ENCODE results near the gene FBN2. TPM values are rescaled to one million over a fixed set of nuclear protein-coding genes. Genes with fewer than 3 reads are reported as not detected.

The FBN2 gene
- polyA plus RNA-seq (2013, experiment 1 of 2; ENCODE audit: insufficient read length): 254 TPM
- polyA plus RNA-seq (2013, experiment 2 of 2; ENCODE audit: insufficient read length): 229 TPM

- DNase-seq: no peak
These were observed at the start of gene FBN2 for GRCh38 chr5:128538000-128538249. TSS of gene FBN2 (minus strand) at chr5:128538245. CDS start at chr5:128537603, 642 bp downstream.

- DNase-seq: no peak
These were observed 49.2 kb upstream of the FBN2 start for GRCh38 chr5:128587275-128587674.

- peak; percentile 32 for DNase-seq
These were observed 48.8 kb upstream of the FBN2 start for GRCh38 chr5:128586848-128587247.

- peak; percentile 31 for DNase-seq
These were observed 41.6 kb upstream of the FBN2 start for GRCh38 chr5:128579639-128580038.

GRCh38 chr5:128579093-128579492 lies 41.0 kb upstream of the FBN2 start:
- DNase-seq: peak; percentile 90

GRCh38 chr5:128574041-128574440 lies 36.0 kb upstream of the FBN2 start:
- peak; percentile 55 for DNase-seq

GRCh38 chr5:128572930-128573319 lies 34.9 kb upstream of the FBN2 start:
- DNase-seq: peak; percentile 77

GRCh38 chr5:128572051-128572929 lies 34.2 kb upstream of the FBN2 start:
- DNase-seq: peak; percentile 89

- DNase-seq: no peak
These were observed 28.1 kb upstream of the FBN2 start for GRCh38 chr5:128566178-128566577.

- peak; percentile 54 for DNase-seq
These were observed 21.6 kb upstream of the FBN2 start for GRCh38 chr5:128559300-128560297.

- no peak for DNase-seq
These were observed 15.7 kb upstream of the FBN2 start for GRCh38 chr5:128553747-128554146.

GRCh38 chr5:128551476-128551875 lies 13.4 kb upstream of the FBN2 start:
- peak; percentile 71 for DNase-seq

- no peak for DNase-seq
These were observed 11.5 kb upstream of the FBN2 start for GRCh38 chr5:128549496-128549895.

- DNase-seq: no peak
These were observed 8.7 kb upstream of the FBN2 start for GRCh38 chr5:128546658-128547281.

- DNase-seq: no peak
These were observed 3.3 kb upstream of the FBN2 start for GRCh38 chr5:128541385-128541784.

GRCh38 chr5:128539038-128539429 lies 989 bp upstream of the FBN2 start:
- DNase-seq: peak; percentile 42

GRCh38 chr5:128538250-128539037 lies 399 bp upstream of the FBN2 start:
- DNase-seq: peak; percentile 97

GRCh38 chr5:128537221-128537999 lies 635 bp downstream of the FBN2 start:
- DNase-seq: peak; percentile 71

GRCh38 chr5:128536254-128537220 lies 1.5 kb downstream of the FBN2 start:
- peak; percentile 52 for DNase-seq

GRCh38 chr5:128535251-128535650 lies 2.8 kb downstream of the FBN2 start:
- no peak for DNase-seq

All from fibroblast of skin of abdomen (primary cell).